RWPE2 (cell line): Measurements from ENCODE around the gene EDIL3.

ENCODE experiments used
- ATAC-seq: fragments of 200-7000 bp; cut with Tn5 transposase; 3 replicates; pipeline ENCODE4 v1.9.1; 2021; ENCODE audit warnings: low read depth
- DNase-seq: peaks from one replicate; pipeline ENCODE4 v3.0.0-alpha.2; 2020; ENCODE audit warnings: low spot score
- H3K27ac ChIP-seq: fragments of 450-650 bp; 2 replicates; pipeline ENCODE4 v1.5.1; 2017; ENCODE audit warnings: mild to moderate bottlenecking; ENCODE audit not compliant: poor library complexity, severe bottlenecking
- H3K27me3 ChIP-seq: fragments of 250-450 bp; sonication (Bioruptor Pico); 2 replicates; pipeline ENCODE4 v1.5.1; 2021; ENCODE audit warnings: mild to moderate bottlenecking, moderate library complexity; ENCODE audit not compliant: insufficient read depth, poor library complexity, severe bottlenecking
- H3K36me3 ChIP-seq: fragments of 250-450 bp; sonication (Bioruptor Pico); 2 replicates; pipeline ENCODE4 v1.5.1; 2020; ENCODE audit warnings: low read depth, mild to moderate bottlenecking, moderate library complexity
- H3K4me1 ChIP-seq: fragments of 250-450 bp; sonication (Bioruptor Pico); 2 replicates; pipeline ENCODE4 v1.5.1; 2021; ENCODE audit warnings: mild to moderate bottlenecking, moderate library complexity; ENCODE audit not compliant: insufficient read depth, poor library complexity, severe bottlenecking
- H3K4me3 ChIP-seq: fragments of 250-450 bp; sonication (Bioruptor Pico); 2 replicates; pipeline ENCODE4 v1.5.1; 2021; ENCODE audit warnings: mild to moderate bottlenecking, moderate library complexity; ENCODE audit not compliant: severe bottlenecking
- H3K9me3 ChIP-seq: fragments of 250-450 bp; sonication (Bioruptor Pico); 2 replicates; pipeline ENCODE4 v1.5.1; 2021; ENCODE audit warnings: mild to moderate bottlenecking, moderate library complexity; ENCODE audit not compliant: severe bottlenecking
- CTCF ChIP-seq: fragments of 450-650 bp; IDR thresholded peaks from one replicate; pipeline ENCODE4 v1.5.1; 2017; ENCODE audit warnings: mild to moderate bottlenecking, moderate library complexity; ENCODE audit not compliant: poor library complexity, severe bottlenecking

EDIL3 gene

DNA sequence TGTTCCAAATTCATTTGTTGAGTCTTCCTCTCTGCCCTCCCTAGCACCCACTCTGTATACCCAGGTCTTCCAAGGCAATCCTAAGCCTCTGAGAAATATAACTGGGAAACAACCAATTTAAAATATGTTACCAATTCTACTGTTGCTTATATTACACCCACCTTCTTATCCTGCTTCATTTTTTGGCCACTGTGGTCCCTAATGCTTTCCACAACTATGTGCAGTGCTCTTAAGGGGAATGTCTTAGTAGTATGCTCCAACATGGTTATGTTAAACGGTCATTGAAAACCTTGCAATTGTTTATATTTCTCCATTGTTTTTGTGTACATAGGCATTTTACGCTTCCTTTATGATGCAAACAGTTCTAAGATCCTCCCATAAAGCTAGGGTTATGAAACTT, 390.9 kb downstream of the EDIL3 start:
- H3K27ac ChIP-seq: no peak overlapping the region
- H3K36me3 ChIP-seq: no peaks in the 10 kb centered on the region
- no peak overlapping the region for H3K4me3 ChIP-seq
- no peaks in the 10 kb centered on the region for H3K27me3 ChIP-seq
- no peak for TF ChIP-seq CTCF
- ATAC-seq: no peak
- H3K9me3 ChIP-seq: no peaks in the 10 kb centered on the region
- no peak for DNase-seq
- no peaks in the 10 kb centered on the region for H3K4me1 ChIP-seq

- DNase-seq (no peak), ATAC-seq (no peak)
- Histone ChIP-seq H3K27me3 (no peaks in the 10 kb centered on the region), H3K4me1 (peaks cover 7% of the 10 kb centered on the region), H3K4me3 (no peak overlapping the region), H3K27ac (no peak overlapping the region), H3K36me3 (no peaks in the 10 kb centered on the region), H3K9me3 (no peaks in the 10 kb centered on the region)
- no peak for TF ChIP-seq CTCF
Observed at GRCh38 chr5:83991566-83992224, 393.0 kb downstream of the EDIL3 start.

GRCh38 chr5:83988293-83988685, 396.4 kb downstream of the EDIL3 start:
- H3K27ac ChIP-seq: peak overlapping the region; percentile 13
- ATAC-seq (no peak), DNase-seq (no peak)
- H3K9me3 ChIP-seq: no peaks in the 10 kb centered on the region
- no peaks in the 10 kb centered on the region for H3K36me3 ChIP-seq
- H3K27me3 ChIP-seq: no peaks in the 10 kb centered on the region
- no peak for TF ChIP-seq CTCF
- peaks cover 7% of the 10 kb centered on the region for H3K4me1 ChIP-seq
- H3K4me3 ChIP-seq: no peak overlapping the region

GRCh38 chr5:83987513-83988292, 397.0 kb downstream of the EDIL3 start:
- H3K36me3 ChIP-seq: no peaks in the 10 kb centered on the region
- H3K27me3 ChIP-seq: no peaks in the 10 kb centered on the region
- peak overlapping the region; percentile 13 for H3K27ac ChIP-seq
- no peak overlapping the region for H3K4me3 ChIP-seq
- H3K4me1 ChIP-seq: peaks cover 7% of the 10 kb centered on the region
- TF ChIP-seq CTCF: no peak
- no peaks in the 10 kb centered on the region for H3K9me3 ChIP-seq
- DNase-seq (no peak), ATAC-seq (peak; percentile 79)

DNA sequence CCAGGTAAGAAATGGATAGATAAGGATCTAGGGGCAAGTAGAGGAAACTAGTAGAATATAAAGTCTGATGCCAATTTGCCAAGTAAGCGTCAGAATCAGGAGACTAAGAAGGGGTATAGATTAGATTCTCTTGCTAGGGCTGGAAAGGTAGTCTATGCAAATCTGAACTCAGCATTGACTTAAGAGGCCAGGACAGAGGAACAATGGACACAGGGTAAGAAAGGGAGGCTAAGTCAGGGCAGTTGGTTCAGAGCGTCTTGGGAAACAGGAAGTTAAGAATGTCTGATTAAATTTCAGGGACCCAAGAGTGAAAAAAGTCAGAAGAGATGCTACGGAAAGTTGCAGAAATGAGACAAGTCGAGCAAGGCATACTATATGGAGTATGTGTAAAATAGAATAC, 400.8 kb downstream of the EDIL3 start:
- no peak for TF ChIP-seq CTCF
- DNase-seq (no peak), ATAC-seq (no peak)
- no peak overlapping the region for H3K27ac ChIP-seq
- H3K9me3 ChIP-seq: no peaks in the 10 kb centered on the region
- H3K4me1 ChIP-seq: peaks cover 7% of the 10 kb centered on the region
- no peaks in the 10 kb centered on the region for H3K27me3 ChIP-seq
- no peak overlapping the region for H3K4me3 ChIP-seq
- no peaks in the 10 kb centered on the region for H3K36me3 ChIP-seq
